Measurements from ENCODE around the gene OPN4.

The OPN4 gene

DNA sequence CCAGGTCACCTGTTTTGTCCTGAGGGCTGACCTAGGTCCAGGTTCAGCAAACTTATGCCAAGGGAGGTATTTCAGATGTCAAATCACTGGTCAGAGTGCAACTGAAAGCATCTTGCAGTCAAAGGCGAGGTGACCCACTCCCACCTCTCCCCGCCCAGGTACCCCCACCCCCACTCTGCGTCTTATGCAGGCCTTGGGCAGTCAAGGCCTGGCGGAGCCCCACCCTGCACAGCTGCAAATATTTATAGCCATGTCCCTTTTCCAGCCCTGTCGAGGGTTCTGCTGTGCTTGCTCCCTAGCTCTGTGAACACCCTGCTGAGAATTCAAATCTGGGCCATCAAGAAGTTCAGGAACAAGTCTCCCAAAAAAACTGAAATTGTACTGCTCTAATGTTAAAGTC lies 61.5 kb downstream of the OPN4 start:
- no peak overlapping the region for H3K27ac ChIP-seq (ENCODE audit: low read depth, low read length)
- no peak overlapping the region for H3K4me3 ChIP-seq (ENCODE audit: low read depth, low read length)
- no peaks in the 10 kb centered on the region for H3K36me3 ChIP-seq (ENCODE audit: control insufficient read depth, insufficient read depth, low read length)
- no peaks in the 10 kb centered on the region for H3K27me3 ChIP-seq (ENCODE audit: control insufficient read depth, insufficient read depth, low read length)
- no peak overlapping the region for H3K9ac ChIP-seq (ENCODE audit: low read depth, low read length)
- peaks cover 14% of the 10 kb centered on the region; the same call in 1 of the 2 replicates for H3K4me1 ChIP-seq (ENCODE audit: control insufficient read depth, insufficient read depth, low read length)
- H3K9me3 ChIP-seq (ENCODE audit: control insufficient read depth, insufficient read depth, low read length), result no peaks in the 10 kb centered on the region

Measured in HUES48 (cell line).